ENCODE measurements around the gene EPHA5.

DNA sequence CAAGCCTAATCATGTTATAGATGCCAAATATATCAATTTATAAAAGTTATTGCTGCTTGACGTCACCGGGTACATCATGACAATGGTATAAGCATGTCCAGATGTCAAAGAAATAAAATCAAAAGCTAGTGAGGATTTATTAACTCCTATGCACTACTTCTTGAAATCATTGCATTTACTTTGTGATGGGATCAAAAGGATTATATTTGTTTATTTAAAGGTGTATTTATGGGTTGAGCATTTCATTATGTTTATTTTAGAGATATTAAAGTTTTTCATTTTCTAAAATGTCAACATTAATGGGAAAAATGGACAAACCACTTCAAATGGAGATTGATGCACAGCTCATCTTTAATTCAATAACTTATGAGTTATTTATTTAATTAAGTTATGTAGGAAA is 277.8 kb downstream of the EPHA5 start:
- TF ChIP-seq EP300 (IDR thresholded peaks at IDR 0.05; ENCODE audit: borderline replicate concordance) = no peak
- TF ChIP-seq, protein P1, sequence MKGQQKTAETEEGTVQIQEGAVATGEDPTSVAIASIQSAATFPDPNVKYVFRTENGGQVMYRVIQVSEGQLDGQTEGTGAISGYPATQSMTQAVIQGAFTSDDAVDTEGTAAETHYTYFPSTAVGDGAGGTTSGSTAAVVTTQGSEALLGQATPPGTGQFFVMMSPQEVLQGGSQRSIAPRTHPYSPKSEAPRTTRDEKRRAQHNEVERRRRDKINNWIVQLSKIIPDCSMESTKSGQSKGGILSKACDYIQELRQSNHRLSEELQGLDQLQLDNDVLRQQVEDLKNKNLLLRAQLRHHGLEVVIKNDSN (IDR thresholded peaks at IDR 0.05) = no peak
- TF ChIP-seq FOXM1 (IDR thresholded peaks at IDR 0.05; ENCODE audit: borderline replicate concordance, low read depth) = no peak
- TF ChIP-seq TAF1 (IDR thresholded peaks at IDR 0.05; ENCODE audit: low read depth) = no peak
- TF ChIP-seq YY1 (IDR thresholded peaks at IDR 0.05; ENCODE audit: low read depth) = no peak
- no peak for TF ChIP-seq RAD21 (IDR thresholded peaks at IDR 0.05; ENCODE audit: low read depth)
- TF ChIP-seq MAX (IDR thresholded peaks at IDR 0.05) = no peak
- TF ChIP-seq TCF12 (IDR thresholded peaks at IDR 0.05; ENCODE audit: low read depth) = no peak
- no peak for TF ChIP-seq ZBTB7A (IDR thresholded peaks at IDR 0.05; ENCODE audit: low read depth)
- TF ChIP-seq, protein P2, sequence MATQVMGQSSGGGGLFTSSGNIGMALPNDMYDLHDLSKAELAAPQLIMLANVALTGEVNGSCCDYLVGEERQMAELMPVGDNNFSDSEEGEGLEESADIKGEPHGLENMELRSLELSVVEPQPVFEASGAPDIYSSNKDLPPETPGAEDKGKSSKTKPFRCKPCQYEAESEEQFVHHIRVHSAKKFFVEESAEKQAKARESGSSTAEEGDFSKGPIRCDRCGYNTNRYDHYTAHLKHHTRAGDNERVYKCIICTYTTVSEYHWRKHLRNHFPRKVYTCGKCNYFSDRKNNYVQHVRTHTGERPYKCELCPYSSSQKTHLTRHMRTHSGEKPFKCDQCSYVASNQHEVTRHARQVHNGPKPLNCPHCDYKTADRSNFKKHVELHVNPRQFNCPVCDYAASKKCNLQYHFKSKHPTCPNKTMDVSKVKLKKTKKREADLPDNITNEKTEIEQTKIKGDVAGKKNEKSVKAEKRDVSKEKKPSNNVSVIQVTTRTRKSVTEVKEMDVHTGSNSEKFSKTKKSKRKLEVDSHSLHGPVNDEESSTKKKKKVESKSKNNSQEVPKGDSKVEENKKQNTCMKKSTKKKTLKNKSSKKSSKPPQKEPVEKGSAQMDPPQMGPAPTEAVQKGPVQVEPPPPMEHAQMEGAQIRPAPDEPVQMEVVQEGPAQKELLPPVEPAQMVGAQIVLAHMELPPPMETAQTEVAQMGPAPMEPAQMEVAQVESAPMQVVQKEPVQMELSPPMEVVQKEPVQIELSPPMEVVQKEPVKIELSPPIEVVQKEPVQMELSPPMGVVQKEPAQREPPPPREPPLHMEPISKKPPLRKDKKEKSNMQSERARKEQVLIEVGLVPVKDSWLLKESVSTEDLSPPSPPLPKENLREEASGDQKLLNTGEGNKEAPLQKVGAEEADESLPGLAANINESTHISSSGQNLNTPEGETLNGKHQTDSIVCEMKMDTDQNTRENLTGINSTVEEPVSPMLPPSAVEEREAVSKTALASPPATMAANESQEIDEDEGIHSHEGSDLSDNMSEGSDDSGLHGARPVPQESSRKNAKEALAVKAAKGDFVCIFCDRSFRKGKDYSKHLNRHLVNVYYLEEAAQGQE (IDR thresholded peaks at IDR 0.05; ENCODE audit: low read depth) = no peak
- no peak for TF ChIP-seq TEAD4 (IDR thresholded peaks at IDR 0.05)
- no peak for TF ChIP-seq EGR1 (IDR thresholded peaks at IDR 0.05)
- TF ChIP-seq CEBPB (IDR thresholded peaks at IDR 0.05) = no peak

Data from Ishikawa (cell line).